Mononuclear cell (primary cell): ENCODE data around the gene SLC6A4. TPM values are rescaled to one million over a fixed set of nuclear protein-coding genes. Genes with fewer than 3 reads are reported as not detected.

Experiments
- H3K27me3 ChIP-seq: 2 replicates; pipeline ENCODE4 v1.6.0; 2011; ENCODE audit warnings: low read length, control low read depth; ENCODE audit not compliant: insufficient read depth
- H3K4me1 ChIP-seq: 2 replicates; pipeline ENCODE4 v1.5.1; 2011; ENCODE audit warnings: mild to moderate bottlenecking, low read length, control low read depth; ENCODE audit not compliant: insufficient read depth
- H3K4me3 ChIP-seq: 2 replicates; pipeline ENCODE4 v1.5.1; 2011; ENCODE audit warnings: mild to moderate bottlenecking, low read length, moderate library complexity
- H3K9me3 ChIP-seq: 2 replicates; pipeline ENCODE4 v1.5.1; 2011; ENCODE audit warnings: low read depth, mild to moderate bottlenecking, control low read depth, low read length
- total RNA-seq: library from RNA; depleted of rRNA; stranded (reverse); fragments of >200 nt; gene quantifications from one replicate; pipeline ENCODE4 v1.2.3, GENCODE V29; 2012

SLC6A4 gene
- total RNA-seq, 1 donor: 1.4 TPM

DNA sequence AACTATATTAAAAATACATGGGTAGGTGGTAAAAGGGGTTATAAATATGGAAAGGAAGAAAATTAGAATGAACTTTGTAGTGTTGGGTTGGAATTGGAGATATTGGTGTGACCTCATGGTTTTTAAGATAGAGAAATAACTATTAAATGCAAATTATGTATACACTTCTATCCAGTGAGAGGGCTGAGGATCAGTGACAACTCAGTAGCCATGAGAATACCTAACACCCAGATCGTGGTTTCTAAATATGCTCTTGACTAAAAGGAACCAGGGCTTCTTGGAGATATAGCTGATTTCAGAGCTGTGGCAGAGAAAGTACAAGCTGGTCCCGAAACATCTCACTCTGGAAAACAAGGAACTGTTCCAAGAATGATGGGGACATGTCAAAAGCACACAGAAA is 44.4 kb downstream of the SLC6A4 start:
- H3K4me3 ChIP-seq: no peak overlapping the region
- H3K27me3 ChIP-seq: no peaks in the 10 kb centered on the region
- no peaks in the 10 kb centered on the region for H3K4me1 ChIP-seq
- no peaks in the 10 kb centered on the region for H3K9me3 ChIP-seq

DNA sequence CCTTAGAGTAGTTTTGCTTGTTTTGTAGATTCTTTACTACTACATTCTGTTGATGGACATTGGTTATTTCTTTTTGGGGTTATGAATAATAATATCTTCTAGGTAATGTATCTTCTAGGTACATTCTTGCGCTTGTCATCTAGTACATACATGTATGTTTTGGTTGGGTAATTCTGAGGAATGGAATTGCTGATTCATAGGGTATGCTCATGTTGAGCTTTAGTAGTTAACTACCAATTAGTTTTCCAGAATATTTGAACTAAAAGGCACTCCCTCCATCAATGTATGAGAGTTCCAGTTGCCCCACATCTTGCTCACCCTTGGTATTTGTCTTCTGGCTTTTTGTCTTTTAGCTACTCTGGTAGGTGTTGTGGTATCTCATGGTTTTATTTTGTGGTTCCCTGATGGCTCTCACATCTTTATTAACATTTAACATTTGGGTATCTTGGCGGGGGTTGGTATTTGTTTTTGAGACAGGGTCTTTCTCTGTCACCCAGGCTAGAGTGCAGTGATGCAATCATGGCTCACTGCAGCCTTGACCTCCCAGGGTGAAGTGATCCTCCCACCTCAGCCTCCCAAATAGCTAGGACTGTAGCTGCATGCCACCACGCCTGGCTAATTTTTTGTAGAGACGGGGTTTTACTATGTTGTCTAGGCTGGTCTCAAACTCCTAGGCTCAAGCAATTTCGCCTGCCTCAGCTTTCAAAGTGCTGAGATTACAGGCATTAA is 47.1 kb downstream of the SLC6A4 start:
- H3K4me1 ChIP-seq: no peaks in the 10 kb centered on the region
- no peaks in the 10 kb centered on the region for H3K9me3 ChIP-seq
- H3K4me3 ChIP-seq: no peak overlapping the region
- H3K27me3 ChIP-seq: no peaks in the 10 kb centered on the region

DNA sequence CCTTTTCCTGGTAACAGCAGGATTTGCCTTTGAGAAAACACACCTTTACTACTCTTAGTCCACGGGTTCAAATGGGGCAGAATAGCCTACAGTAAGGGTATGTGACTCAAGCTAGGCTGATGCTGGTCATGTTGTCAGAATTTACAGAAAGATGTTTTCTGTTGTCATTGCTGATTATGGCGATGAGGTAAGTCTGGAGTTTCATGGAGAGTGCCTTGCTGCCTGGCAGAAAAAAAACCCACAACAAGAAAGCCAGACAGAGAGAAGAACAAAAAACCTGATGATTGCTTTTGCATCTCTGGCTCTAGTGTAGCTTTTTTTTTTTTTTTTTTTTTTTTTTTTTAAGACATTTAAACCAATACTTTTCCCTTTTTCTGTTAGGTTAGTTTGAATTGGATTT is 47.9 kb downstream of the SLC6A4 start:
- Histone ChIP-seq H3K27me3 (no peaks in the 10 kb centered on the region), H3K4me1 (no peaks in the 10 kb centered on the region), H3K9me3 (no peaks in the 10 kb centered on the region), H3K4me3 (no peak overlapping the region)

DNA sequence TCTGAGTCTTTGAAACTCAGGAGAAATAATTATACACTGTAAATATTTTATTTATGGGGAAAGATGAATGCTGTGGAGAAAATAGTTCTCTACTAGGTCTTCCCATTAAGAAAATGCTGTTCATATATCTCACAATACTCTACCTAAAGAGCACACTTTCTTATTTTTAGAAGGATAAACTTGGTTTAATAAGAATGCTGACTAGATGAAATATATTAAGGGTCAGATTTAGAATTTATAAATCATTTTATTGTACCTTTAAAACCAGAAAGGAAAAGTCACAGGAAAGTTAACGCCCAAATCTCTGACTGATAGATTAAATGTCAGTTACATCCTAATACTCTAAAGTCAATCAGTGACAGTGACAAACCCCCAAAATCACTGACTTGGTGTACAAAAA is 48.7 kb downstream of the SLC6A4 start:
- no peaks in the 10 kb centered on the region for H3K4me1 ChIP-seq
- no peaks in the 10 kb centered on the region for H3K27me3 ChIP-seq
- no peak overlapping the region for H3K4me3 ChIP-seq
- H3K9me3 ChIP-seq: no peaks in the 10 kb centered on the region

DNA sequence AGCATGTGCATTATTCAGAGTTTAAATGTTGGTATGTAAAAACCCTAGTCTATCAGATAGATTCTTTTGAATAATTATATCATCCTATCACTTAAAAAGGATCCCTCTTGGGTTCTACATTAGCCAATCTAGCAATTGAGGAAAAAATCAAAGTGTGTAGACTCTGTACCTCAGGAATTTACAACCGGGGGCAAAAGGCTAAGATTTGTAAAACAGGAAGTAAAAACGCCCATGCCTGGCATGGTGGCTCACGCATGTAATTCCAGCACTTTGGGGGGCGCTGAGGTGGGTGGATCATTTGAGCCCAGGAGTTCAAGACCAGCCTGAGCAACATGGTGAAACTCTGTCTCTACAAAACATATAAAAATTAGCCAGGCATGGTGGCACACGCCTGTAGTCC is 58.6 kb downstream of the SLC6A4 start:
- H3K27me3 ChIP-seq: no peaks in the 10 kb centered on the region
- no peak overlapping the region for H3K4me3 ChIP-seq
- no peaks in the 10 kb centered on the region for H3K9me3 ChIP-seq
- H3K4me1 ChIP-seq: no peaks in the 10 kb centered on the region

DNA sequence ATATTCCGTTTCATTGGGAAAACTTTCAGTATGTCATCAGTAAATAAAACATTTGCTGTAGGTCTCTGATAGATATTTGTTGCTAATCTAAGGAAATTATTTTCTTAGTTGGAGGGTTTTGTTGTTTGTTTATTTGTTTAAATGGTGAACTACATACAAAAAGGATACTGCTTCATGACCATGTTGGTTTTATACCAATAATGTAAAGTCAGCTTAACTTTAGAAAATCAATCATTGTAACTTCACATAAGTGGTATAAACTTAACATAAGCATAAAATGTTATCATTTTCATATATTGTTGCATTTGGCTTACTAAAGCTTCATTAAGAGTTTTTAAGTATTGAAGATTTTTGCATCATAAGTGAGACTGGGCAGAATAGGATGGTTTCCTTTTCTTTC is 60.9 kb downstream of the SLC6A4 start:
- Histone ChIP-seq H3K9me3 (no peaks in the 10 kb centered on the region), H3K4me3 (no peak overlapping the region), H3K27me3 (no peaks in the 10 kb centered on the region), H3K4me1 (no peaks in the 10 kb centered on the region)

DNA sequence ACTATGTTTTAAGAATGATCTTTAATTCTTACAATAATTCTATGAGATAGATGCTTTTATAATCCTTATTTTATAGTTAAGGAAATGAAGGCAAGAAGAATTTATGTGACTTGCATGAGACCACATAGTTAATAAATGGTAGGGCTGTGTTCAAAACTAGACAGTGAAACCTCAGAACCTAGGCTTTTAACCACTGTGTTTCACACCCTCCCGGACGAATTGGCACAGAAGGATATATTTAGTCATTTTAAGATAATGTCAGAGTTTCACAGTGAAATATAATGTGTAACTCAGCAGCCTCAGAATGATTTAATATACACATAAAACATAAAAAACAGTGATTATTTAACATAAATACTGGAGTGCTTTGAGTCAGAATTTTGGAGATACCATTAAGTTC is 61.8 kb downstream of the SLC6A4 start:
- Histone ChIP-seq H3K27me3 (no peaks in the 10 kb centered on the region), H3K4me1 (no peaks in the 10 kb centered on the region), H3K9me3 (no peaks in the 10 kb centered on the region), H3K4me3 (no peak overlapping the region)

DNA sequence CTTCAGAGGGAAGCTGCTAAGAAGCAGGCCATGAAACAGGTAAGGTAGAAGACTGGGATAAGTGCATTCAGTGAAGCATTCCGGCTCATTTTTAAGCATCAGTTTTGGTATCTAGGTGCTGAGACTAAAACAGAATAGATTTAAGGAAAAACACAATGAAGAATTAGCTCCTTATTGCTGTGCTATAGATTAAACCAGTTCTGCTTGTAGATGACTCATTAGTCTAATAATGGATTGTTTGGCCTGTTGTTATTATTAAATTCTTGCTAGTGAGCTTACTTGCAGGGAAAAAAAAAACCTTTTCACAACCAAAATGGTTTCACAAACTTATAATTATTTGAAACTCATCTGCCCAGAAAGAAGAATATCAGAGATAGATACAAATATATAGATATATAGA is 62.9 kb downstream of the SLC6A4 start:
- H3K27me3 ChIP-seq: no peaks in the 10 kb centered on the region
- no peaks in the 10 kb centered on the region for H3K9me3 ChIP-seq
- no peaks in the 10 kb centered on the region for H3K4me1 ChIP-seq
- no peak overlapping the region for H3K4me3 ChIP-seq

DNA sequence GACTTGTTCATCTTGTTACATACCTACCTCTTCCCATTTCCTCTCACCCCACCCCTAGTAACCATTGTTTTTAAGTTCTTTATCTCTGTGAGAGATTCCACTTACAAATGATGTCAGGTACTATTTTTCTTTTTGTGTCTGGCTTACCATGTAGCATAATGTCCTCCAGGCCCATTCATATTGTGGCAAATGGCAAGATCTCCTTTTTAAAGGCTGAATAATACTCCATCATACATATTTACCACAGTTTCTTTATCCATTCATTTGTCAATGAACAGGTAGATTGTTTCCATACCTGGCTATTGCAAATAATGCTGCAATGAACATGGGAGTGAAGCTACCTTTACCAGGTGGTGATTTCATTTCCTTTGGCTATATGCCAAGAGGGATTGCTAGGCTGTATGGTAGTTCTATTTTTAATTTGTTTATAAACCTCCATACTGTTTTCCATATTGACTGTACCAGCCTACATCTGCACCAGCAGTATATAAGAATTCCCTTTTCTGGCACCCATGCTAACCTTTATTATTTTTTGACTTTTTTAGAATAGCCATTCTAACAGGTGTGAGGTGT is 65.0 kb downstream of the SLC6A4 start:
- H3K27me3 ChIP-seq: no peaks in the 10 kb centered on the region
- no peaks in the 10 kb centered on the region for H3K4me1 ChIP-seq
- H3K9me3 ChIP-seq: no peaks in the 10 kb centered on the region
- no peak overlapping the region for H3K4me3 ChIP-seq

DNA sequence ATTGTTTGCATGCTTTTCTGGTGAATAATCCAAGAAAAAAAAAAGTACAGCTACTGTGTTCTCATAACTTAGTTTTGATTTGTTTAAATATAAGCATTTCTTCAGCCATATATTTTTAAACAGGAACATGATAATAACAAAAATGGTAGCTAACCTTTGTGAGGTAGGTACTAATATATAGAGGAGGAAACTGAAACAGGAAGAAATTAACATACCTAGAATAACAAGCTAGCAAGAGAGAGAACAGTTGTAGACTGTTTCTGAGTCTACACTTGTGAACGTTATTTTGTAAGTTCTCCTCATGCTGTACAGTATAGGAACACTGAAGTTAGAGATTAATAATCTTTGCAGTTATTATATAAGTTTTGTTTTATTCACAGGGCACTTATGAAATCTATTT is 69.5 kb downstream of the SLC6A4 start:
- Histone ChIP-seq H3K4me1 (no peaks in the 10 kb centered on the region), H3K4me3 (no peak overlapping the region), H3K27me3 (no peaks in the 10 kb centered on the region), H3K9me3 (no peaks in the 10 kb centered on the region)

DNA sequence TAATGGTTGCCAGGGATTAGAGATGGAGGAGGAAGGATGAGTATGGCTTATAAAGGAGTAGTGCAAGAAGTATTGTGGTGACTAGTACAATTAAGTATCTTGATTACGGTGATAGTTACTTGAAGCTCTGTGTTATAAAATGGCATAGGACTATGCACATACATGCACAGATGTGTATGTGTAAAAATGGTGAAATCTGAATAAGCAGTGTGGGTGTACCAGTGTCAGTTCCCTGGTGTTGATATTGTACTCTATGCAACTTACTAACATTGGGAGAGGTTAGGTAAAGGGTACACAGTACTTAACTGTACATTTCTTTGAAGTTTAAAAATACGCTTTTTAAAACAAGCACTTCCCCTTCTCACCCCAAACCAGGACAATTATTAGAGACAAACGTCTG is 70.3 kb downstream of the SLC6A4 start:
- H3K9me3 ChIP-seq: peaks cover 4% of the 10 kb centered on the region
- H3K4me1 ChIP-seq: no peaks in the 10 kb centered on the region
- no peaks in the 10 kb centered on the region for H3K27me3 ChIP-seq
- H3K4me3 ChIP-seq: no peak overlapping the region

DNA sequence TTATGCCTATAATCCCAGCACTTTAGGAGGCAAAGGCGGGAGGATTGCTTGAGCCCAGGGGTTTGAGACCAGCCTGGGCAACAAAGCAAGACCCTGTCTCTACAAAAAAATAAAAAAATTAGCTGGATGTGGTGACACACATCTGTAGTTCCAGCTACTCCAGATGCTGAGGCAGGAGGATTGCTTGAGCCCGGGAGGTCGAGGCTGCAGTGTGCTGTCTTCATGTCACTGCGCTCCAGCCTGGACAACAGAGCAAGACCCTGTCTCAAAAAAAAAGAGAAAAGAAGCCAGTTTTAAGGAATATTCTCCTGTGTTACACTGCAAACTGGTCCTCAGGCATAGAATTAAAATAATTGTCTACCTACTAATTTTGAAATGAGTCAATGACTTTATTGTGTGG is 71.0 kb downstream of the SLC6A4 start:
- Histone ChIP-seq H3K9me3 (peaks cover 5% of the 10 kb centered on the region), H3K4me3 (no peak overlapping the region), H3K4me1 (no peaks in the 10 kb centered on the region), H3K27me3 (no peaks in the 10 kb centered on the region)

DNA sequence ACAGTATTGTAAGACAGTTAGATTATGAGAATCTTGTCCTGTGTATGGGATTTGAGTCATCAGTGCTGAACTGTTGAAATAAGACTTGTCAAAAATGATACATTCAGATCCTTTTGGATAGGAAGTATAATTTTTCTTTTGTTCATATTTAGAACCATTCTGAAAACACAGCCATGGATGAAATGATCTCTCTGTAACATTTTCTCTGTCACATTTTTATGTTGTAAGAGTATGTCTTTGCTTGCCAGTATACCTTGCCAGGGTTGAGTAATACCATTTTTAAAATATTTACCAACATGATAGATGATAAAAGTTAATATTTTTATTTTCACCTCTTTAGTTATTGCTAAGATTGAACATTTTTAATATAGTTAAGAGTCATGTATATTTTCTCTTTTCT is 73.9 kb downstream of the SLC6A4 start:
- H3K4me1 ChIP-seq: no peaks in the 10 kb centered on the region
- H3K9me3 ChIP-seq: peaks cover 5% of the 10 kb centered on the region
- no peaks in the 10 kb centered on the region for H3K27me3 ChIP-seq
- H3K4me3 ChIP-seq: no peak overlapping the region

DNA sequence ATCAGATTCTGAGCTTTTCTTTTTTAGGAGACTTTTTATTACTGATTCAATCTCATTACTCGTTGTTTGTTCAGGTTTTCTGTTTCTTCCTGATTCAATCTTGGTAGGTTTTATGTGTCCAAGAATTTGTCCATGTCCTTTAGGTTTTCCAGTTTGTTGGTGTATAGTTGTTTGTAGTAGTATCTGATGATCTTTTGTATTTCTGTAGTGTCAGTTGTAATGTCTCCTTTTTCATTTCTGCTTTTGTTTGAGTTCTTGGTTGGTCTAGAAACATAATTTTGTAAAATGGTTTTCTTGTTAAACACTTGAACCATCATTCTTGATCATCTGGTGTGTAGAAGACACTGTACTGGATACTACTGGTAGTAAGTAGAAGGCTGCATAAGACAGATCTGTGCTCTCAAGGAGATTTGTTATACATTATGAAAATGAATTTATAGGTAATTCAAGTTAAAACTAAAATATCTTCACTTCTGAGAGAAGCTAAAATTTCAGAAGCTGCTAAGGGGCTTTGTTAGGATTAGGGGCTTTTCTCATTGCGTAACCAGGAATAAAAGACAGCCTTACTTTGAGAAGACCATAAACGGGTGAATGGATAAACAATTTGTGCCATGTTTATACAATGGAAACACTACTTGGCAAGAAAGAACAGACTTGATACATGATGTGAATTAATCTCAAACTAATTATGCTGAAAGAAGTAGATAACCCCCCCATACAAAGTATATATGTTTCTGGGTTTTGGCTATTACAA is 74.9 kb downstream of the SLC6A4 start:
- H3K9me3 ChIP-seq: peaks cover 5% of the 10 kb centered on the region
- H3K4me1 ChIP-seq: no peaks in the 10 kb centered on the region
- H3K27me3 ChIP-seq: no peaks in the 10 kb centered on the region
- no peak overlapping the region for H3K4me3 ChIP-seq

DNA sequence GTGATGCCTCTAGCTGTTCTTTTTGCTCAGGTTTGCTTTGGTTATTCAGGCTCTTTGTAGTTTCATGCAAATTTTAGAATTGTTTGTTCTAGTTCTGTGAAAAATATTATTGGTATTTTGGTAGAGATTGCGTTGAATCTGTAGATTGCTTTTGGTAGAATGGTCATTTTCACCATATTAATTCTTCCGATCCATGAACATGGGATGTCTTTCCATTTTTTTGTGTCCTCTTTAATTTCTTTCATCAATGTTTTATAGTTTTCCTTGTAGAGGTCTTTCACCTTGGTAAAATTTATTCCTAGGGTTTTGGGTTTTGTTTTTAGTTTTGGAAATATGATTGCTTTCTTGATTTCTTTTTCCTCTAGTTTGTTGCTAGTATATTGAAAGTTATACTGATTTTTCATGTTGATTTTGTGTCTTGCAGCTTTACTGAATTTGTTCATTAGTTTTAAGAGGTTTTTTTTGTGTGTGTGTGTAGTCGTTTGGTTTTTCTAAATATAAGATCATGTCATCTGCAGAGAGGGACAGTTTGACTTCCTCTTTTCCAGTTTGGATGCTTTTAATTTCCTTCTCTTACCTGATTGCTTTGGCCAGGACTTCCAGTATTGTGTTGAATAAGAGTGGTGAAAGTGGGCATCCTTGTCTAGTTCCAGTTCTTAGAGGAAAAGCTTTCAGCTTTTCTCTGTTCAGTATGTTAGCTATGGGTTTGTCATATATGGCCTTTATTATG is 76.4 kb downstream of the SLC6A4 start:
- Histone ChIP-seq H3K4me1 (no peaks in the 10 kb centered on the region), H3K9me3 (peaks cover 5% of the 10 kb centered on the region), H3K27me3 (no peaks in the 10 kb centered on the region), H3K4me3 (no peak overlapping the region)
